ENCODE data around the gene CAVIN2.

CAVIN2 gene

DNA sequence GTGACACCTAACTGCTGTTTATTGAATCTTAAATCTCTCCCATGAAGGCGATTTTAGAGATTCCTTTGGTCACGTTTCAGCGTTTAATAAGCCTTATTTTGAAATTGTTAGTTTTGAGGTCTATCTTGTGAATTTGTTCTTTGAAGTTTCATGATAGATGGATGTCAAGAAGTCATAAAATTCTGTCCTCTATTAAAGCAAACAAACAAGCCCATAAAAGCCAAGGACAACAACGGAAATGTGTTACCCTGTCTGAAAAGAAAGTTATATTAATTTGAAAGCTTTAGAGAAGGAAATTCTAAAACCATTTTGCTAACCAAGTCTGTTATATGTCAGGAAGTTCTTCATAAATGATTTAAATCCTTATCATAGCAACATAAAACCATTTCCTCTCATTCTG is 7.0 kb upstream of the CAVIN2 start:
- Histone ChIP-seq H2AFZ (no peak overlapping the region), H3K4me2 (ENCODE audit: low read length) (no peak overlapping the region), H3K9ac (no peak overlapping the region), H3K27ac (no peak overlapping the region), H3K9me3 (ENCODE audit: control insufficient read depth, low read length) (no peaks in the 10 kb centered on the region), H3K36me3 (ENCODE audit: control insufficient read depth, insufficient read depth, low read length) (no peaks in the 10 kb centered on the region), H3K4me1 (no peaks in the 10 kb centered on the region), H3K79me2 (no peaks in the 10 kb centered on the region), H3K27me3 (ENCODE audit: control insufficient read depth, insufficient read depth, low read length) (no peaks in the 10 kb centered on the region), H3K4me3 (ENCODE audit: low read depth, low read length) (no peak overlapping the region)
- TF ChIP-seq, protein P1, sequence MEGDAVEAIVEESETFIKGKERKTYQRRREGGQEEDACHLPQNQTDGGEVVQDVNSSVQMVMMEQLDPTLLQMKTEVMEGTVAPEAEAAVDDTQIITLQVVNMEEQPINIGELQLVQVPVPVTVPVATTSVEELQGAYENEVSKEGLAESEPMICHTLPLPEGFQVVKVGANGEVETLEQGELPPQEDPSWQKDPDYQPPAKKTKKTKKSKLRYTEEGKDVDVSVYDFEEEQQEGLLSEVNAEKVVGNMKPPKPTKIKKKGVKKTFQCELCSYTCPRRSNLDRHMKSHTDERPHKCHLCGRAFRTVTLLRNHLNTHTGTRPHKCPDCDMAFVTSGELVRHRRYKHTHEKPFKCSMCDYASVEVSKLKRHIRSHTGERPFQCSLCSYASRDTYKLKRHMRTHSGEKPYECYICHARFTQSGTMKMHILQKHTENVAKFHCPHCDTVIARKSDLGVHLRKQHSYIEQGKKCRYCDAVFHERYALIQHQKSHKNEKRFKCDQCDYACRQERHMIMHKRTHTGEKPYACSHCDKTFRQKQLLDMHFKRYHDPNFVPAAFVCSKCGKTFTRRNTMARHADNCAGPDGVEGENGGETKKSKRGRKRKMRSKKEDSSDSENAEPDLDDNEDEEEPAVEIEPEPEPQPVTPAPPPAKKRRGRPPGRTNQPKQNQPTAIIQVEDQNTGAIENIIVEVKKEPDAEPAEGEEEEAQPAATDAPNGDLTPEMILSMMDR (IDR thresholded peaks at IDR 0.05): no peak

- Histone ChIP-seq H3K36me3 (ENCODE audit: control insufficient read depth, insufficient read depth, low read length) (no peaks in the 10 kb centered on the region), H3K4me1 (no peaks in the 10 kb centered on the region), H3K27me3 (ENCODE audit: control insufficient read depth, insufficient read depth, low read length) (no peaks in the 10 kb centered on the region), H3K9ac (no peak overlapping the region), H3K27ac (no peak overlapping the region), H3K4me3 (ENCODE audit: low read depth, low read length) (no peak overlapping the region), H3K9me3 (ENCODE audit: control insufficient read depth, low read length) (no peaks in the 10 kb centered on the region), H3K79me2 (no peaks in the 10 kb centered on the region), H2AFZ (no peak overlapping the region), H3K4me2 (ENCODE audit: low read length) (no peak overlapping the region)
- TF ChIP-seq, protein P1 (IDR thresholded peaks at IDR 0.05): no peak
These were observed 4.3 kb upstream of the CAVIN2 start for GRCh38 chr2:191851158-191851557.

GRCh38 chr2:191848771-191849767 is 2.2 kb upstream of the CAVIN2 start:
- Histone ChIP-seq H3K4me1 (no peaks in the 10 kb centered on the region), H3K4me3 (ENCODE audit: low read depth, low read length) (no peak overlapping the region), H3K79me2 (no peaks in the 10 kb centered on the region), H3K27me3 (ENCODE audit: control insufficient read depth, insufficient read depth, low read length) (no peaks in the 10 kb centered on the region), H3K27ac (no peak overlapping the region), H3K9me3 (ENCODE audit: control insufficient read depth, low read length) (no peaks in the 10 kb centered on the region), H3K9ac (no peak overlapping the region), H2AFZ (no peak overlapping the region), H3K4me2 (ENCODE audit: low read length) (no peak overlapping the region), H3K36me3 (ENCODE audit: control insufficient read depth, insufficient read depth, low read length) (no peaks in the 10 kb centered on the region)
- TF ChIP-seq, protein P1 (IDR thresholded peaks at IDR 0.05): no peak

DNA sequence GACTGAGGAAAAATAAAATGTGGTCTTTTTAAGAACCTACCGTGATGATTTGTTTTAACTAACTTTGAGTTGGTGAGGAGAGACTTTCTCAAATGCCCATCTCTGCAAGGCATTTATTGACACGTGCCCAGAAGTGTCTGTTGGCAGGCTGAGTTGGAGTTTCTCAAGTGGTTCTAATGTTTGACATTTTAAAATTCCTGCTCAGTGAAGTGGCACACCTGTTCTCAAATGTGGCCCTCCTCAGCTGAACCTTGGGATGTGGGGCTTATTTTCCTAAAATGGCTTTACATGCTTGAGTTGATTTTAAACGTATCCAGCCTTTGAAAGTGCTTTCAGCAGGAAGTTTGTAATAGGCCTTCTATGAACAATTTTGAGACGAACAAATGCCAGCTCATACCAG is 876 bp upstream of the CAVIN2 start:
- H2AFZ ChIP-seq: no peak overlapping the region
- H3K9ac ChIP-seq: no peak overlapping the region
- H3K9me3 ChIP-seq (ENCODE audit: control insufficient read depth, low read length): no peaks in the 10 kb centered on the region
- TF ChIP-seq, protein P1 (IDR thresholded peaks at IDR 0.05): no peak
- peak overlapping the region; percentile 24 for H3K27ac ChIP-seq
- no peak overlapping the region for H3K4me2 ChIP-seq (ENCODE audit: low read length)
- H3K36me3 ChIP-seq (ENCODE audit: control insufficient read depth, insufficient read depth, low read length): no peaks in the 10 kb centered on the region
- no peak overlapping the region for H3K4me3 ChIP-seq (ENCODE audit: low read depth, low read length)
- H3K79me2 ChIP-seq: no peaks in the 10 kb centered on the region
- H3K4me1 ChIP-seq: no peaks in the 10 kb centered on the region
- H3K27me3 ChIP-seq (ENCODE audit: control insufficient read depth, insufficient read depth, low read length): no peaks in the 10 kb centered on the region

Data from parathyroid adenoma (tissue), 2 donors.